Transverse colon (tissue), 3 donors: Measurements from ENCODE around the gene CEBPE.

ENCODE experiments used
- CTCF ChIP-seq, 5 experiments: fragments of 200-600 bp in 3 of 5; fragments of 450-650 bp in 2 of 5; sonication (generic) in 3 of 5; IDR thresholded peaks; 1 replicate in 2 of 5; 2 replicates in 3 of 5; pipeline ENCODE4 v1.5.1; 2016 to 2017; ENCODE audit warnings: antibody characterized with exemption in 5 of 5, inconsistent platforms in 3 of 5, mild to moderate bottlenecking in 2 of 5, moderate library complexity in 1 of 5
- EP300 ChIP-seq: sonication (generic); formaldehyde crosslinking; IDR thresholded peaks from one replicate; pipeline ENCODE4 v1.6.1; 2017; ENCODE audit warnings: antibody characterized with exemption, low read depth
- POLR2A ChIP-seq: fragments of 450-650 bp; IDR thresholded peaks from one replicate; pipeline ENCODE4 v1.6.1; 2016; ENCODE audit warnings: antibody characterized with exemption, mild to moderate bottlenecking, moderate library complexity

GRCh38 chr14:23149745-23150144 lies 30.7 kb upstream of the CEBPE start:
- TF ChIP-seq CTCF (IDR thresholded peaks at IDR 0.05): no peak
- no peak for TF ChIP-seq POLR2A
- no peak for TF ChIP-seq EP300
